Measurements from ENCODE around the gene CFH. TPM values are rescaled to one million over a fixed set of nuclear protein-coding genes. Genes with fewer than 3 reads are reported as not detected.

The CFH gene
- total RNA-seq, 1 experiment from 2014 or later = 0.57 TPM

DNA sequence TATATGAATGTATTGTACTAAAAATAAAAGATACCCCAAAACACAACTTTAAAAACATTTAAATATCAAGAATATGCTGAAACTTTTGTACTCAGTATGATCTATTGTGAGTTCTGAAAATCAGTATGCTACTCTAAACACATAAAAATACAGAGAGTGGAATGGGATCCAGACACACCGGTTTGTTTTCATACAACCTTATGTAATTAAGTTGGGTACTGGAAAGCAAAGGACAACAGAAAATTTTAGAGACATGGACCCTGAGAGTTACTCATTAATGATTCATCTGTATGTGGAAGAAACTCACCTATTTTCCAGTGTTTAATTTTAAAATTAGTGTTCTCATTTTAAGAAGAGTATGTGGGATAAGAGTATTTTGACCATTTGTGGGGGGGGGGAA, 121.9 kb downstream of the CFH start:
- ChIA-PET CTCF (no interaction called here), POLR2A (no interaction called here), RAD21 (ENCODE audit: low non-redundant PET in 1 of 2, low total read pairs in 2 of 2, uncharacterized antibody in 2 of 2, unreplicated experiment in 2 of 2) (no interaction called here)
- Histone ChIP-seq H3K4me1 (ENCODE audit: control insufficient read depth in 1 of 2, insufficient read depth in 2 of 2, low read length in 2 of 2) (no peaks in the 10 kb centered on the region), H3K79me2 (ENCODE audit: insufficient read depth, low read length) (no peaks in the 10 kb centered on the region), H3K4me3 (replicated peaks in 1 of 2; ENCODE audit: low read depth in 1 of 2, low read length in 2 of 2) (no peak overlapping the region), H2AFZ (ENCODE audit: low read depth, low read length, poor library complexity, severe bottlenecking) (no peak overlapping the region), H3K9me2 (ENCODE audit: insufficient read depth) (no peaks in the 10 kb centered on the region), H3K9ac (ENCODE audit: low read length) (no peak overlapping the region), H3K36me3 (ENCODE audit: control insufficient read depth in 1 of 2, insufficient read depth in 2 of 2, low read length in 2 of 2) (no peaks in the 10 kb centered on the region), H3K27ac (ENCODE audit: low read depth, low read length) (no peak overlapping the region), H3K4me2 (ENCODE audit: low read length) (no peak overlapping the region), H3K27me3 (ENCODE audit: insufficient read depth, low read length) (no peaks in the 10 kb centered on the region), H3K9me3 (ENCODE audit: control insufficient read depth in 1 of 2, insufficient read depth in 1 of 2, low read depth in 1 of 2, low read length in 2 of 2) (no peaks in the 10 kb centered on the region), H4K20me1 (ENCODE audit: insufficient read depth) (no peaks in the 10 kb centered on the region)
- intact Hi-C loops (cut with micrococcal nuclease) = no loop called here
- BruUV-seq (replicated peaks) = no TSS peak
- no peak for DNase-seq (ENCODE audit: low read depth, low spot score)
- TF ChIP-seq ZFX (IDR thresholded peaks at IDR 0.05) = no peak
- no peak for TF ChIP-seq SIN3A (IDR thresholded peaks at IDR 0.05; ENCODE audit: low read depth)
- no peak for TF ChIP-seq POLR2A (IDR thresholded peaks at IDR 0.05; ENCODE audit: borderline replicate concordance, extremely low read depth, insufficient read depth, insufficient read length)
- TF ChIP-seq, protein P1, sequence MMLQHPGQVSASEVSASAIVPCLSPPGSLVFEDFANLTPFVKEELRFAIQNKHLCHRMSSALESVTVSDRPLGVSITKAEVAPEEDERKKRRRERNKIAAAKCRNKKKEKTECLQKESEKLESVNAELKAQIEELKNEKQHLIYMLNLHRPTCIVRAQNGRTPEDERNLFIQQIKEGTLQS (IDR thresholded peaks at IDR 0.05) = no peak
- no peak for TF ChIP-seq TCF7L2 (IDR thresholded peaks at IDR 0.05; ENCODE audit: borderline replicate concordance, extremely low read depth, insufficient read depth, insufficient read length)
- no peak for TF ChIP-seq SP1 (IDR thresholded peaks at IDR 0.05; ENCODE audit: low read depth)
- no peak for TF ChIP-seq EZH2 (IDR thresholded peaks at IDR 0.05)
- TF ChIP-seq, protein P2, sequence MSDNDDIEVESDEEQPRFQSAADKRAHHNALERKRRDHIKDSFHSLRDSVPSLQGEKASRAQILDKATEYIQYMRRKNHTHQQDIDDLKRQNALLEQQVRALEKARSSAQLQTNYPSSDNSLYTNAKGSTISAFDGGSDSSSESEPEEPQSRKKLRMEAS (IDR thresholded peaks at IDR 0.05) = no peak
- no peak for TF ChIP-seq RAD21 (IDR thresholded peaks at IDR 0.05; ENCODE audit: low read depth)
- TF ChIP-seq, protein P3, sequence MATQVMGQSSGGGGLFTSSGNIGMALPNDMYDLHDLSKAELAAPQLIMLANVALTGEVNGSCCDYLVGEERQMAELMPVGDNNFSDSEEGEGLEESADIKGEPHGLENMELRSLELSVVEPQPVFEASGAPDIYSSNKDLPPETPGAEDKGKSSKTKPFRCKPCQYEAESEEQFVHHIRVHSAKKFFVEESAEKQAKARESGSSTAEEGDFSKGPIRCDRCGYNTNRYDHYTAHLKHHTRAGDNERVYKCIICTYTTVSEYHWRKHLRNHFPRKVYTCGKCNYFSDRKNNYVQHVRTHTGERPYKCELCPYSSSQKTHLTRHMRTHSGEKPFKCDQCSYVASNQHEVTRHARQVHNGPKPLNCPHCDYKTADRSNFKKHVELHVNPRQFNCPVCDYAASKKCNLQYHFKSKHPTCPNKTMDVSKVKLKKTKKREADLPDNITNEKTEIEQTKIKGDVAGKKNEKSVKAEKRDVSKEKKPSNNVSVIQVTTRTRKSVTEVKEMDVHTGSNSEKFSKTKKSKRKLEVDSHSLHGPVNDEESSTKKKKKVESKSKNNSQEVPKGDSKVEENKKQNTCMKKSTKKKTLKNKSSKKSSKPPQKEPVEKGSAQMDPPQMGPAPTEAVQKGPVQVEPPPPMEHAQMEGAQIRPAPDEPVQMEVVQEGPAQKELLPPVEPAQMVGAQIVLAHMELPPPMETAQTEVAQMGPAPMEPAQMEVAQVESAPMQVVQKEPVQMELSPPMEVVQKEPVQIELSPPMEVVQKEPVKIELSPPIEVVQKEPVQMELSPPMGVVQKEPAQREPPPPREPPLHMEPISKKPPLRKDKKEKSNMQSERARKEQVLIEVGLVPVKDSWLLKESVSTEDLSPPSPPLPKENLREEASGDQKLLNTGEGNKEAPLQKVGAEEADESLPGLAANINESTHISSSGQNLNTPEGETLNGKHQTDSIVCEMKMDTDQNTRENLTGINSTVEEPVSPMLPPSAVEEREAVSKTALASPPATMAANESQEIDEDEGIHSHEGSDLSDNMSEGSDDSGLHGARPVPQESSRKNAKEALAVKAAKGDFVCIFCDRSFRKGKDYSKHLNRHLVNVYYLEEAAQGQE (IDR thresholded peaks at IDR 0.05; ENCODE audit: low read depth) = no peak
- no peak for TF ChIP-seq EZH2phosphoT487 (IDR thresholded peaks at IDR 0.05; ENCODE audit: borderline replicate concordance)
- TF ChIP-seq YY1 (IDR thresholded peaks at IDR 0.05; ENCODE audit: extremely low read depth, insufficient replicate concordance, low read depth, low read length) = no peak
- TF ChIP-seq, protein P4, sequence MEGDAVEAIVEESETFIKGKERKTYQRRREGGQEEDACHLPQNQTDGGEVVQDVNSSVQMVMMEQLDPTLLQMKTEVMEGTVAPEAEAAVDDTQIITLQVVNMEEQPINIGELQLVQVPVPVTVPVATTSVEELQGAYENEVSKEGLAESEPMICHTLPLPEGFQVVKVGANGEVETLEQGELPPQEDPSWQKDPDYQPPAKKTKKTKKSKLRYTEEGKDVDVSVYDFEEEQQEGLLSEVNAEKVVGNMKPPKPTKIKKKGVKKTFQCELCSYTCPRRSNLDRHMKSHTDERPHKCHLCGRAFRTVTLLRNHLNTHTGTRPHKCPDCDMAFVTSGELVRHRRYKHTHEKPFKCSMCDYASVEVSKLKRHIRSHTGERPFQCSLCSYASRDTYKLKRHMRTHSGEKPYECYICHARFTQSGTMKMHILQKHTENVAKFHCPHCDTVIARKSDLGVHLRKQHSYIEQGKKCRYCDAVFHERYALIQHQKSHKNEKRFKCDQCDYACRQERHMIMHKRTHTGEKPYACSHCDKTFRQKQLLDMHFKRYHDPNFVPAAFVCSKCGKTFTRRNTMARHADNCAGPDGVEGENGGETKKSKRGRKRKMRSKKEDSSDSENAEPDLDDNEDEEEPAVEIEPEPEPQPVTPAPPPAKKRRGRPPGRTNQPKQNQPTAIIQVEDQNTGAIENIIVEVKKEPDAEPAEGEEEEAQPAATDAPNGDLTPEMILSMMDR (IDR thresholded peaks at IDR 0.05 in 2 of 3, conservative IDR thresholded peaks at IDR 0.05 in 1 of 3; ENCODE audit: borderline replicate concordance in 1 of 3, insufficient read depth in 1 of 3, low read depth in 2 of 3, low read length in 2 of 3) = no peak
- TF ChIP-seq SRF (IDR thresholded peaks at IDR 0.05; ENCODE audit: low read depth) = no peak
- no peak for ATAC-seq
